ENCODE measurements around the gene KASH5.

GRCh38 chr19:49420227-49420626 is 32.2 kb downstream of the KASH5 start:
- TF ChIP-seq EZH2phosphoT487 (IDR thresholded peaks at IDR 0.05; ENCODE audit: unreplicated experiment) (no peak), CTCF (conservative IDR thresholded peaks at IDR 0.05; ENCODE audit: low read depth in 2 of 2) (no peak), EZH2 (IDR thresholded peaks at IDR 0.05; ENCODE audit: low read depth, unreplicated experiment) (no peak), POLR2AphosphoS5 (IDR thresholded peaks at IDR 0.05; ENCODE audit: low read depth) (no peak), CREB1 (CRISPR knock-in tag; IDR thresholded peaks at IDR 0.05; ENCODE audit: low read depth) (no peak), REST (IDR thresholded peaks at IDR 0.05; ENCODE audit: unreplicated experiment) (no peak), ZNF331 (CRISPR knock-in tag; IDR thresholded peaks at IDR 0.05; ENCODE audit: low read depth) (no peak), JUNB (IDR thresholded peaks at IDR 0.05; ENCODE audit: unreplicated experiment) (no peak), ETS1 (IDR thresholded peaks at IDR 0.05) (no peak)

Measured in GM23338 (cell line).